HepG2 (cell line): ENCODE measurements around the gene SLC19A3. TPM values are rescaled to one million over a fixed set of nuclear protein-coding genes. Genes with fewer than 3 reads are reported as not detected.

Experiments
- ATAC-seq: fragments of 200-7000 bp; cut with Tn5 transposase; 3 replicates; pipeline ENCODE4 v1.9.1; 2020; ENCODE audit warnings: mild to moderate bottlenecking, moderate library complexity
- BruUV-seq: library from RNA; stranded (reverse); fragments of 400-500 nt; replicated peaks from 2 replicates; lab custom pipeline; 2021; lab: Mats Ljungman, UMichigan
- CTCF ChIA-PET: fragments of 300-600 bp; formaldehyde crosslinking; extraction: SDS; loops from one replicate; lab custom pipeline; 2021; ENCODE audit warnings: low total read pairs, inconsistent platforms, low intra/inter-chr PET ratio; lab: Yijun Ruan, JAX
- POLR2A ChIA-PET: fragments of 350-600 bp; sonication (Branson Sonifier 250); formaldehyde crosslinking; loops from one replicate; lab custom pipeline; 2020; ENCODE audit warnings: antibody characterized with exemption, inconsistent platforms; lab: Yijun Ruan, JAX
- DNase-seq: peaks from one replicate; pipeline ENCODE4 v3.0.0-alpha.2; 2015; ENCODE audit warnings: low spot score
- FAIRE-seq: peaks from 3 replicates; lab custom pipeline; 2011; peaks lifted over from hg19 to GRCh38; lab: Jason Lieb, UNC
- H2AFZ ChIP-seq: one replicate; pipeline ENCODE4 v1.6.1; 2011; ENCODE audit warnings: low read length, inconsistent platforms
- H3K27ac ChIP-seq: fragments of 300-600 bp; 3 replicates; pipeline ENCODE4 v1.8.0; 2011; ENCODE audit warnings: mixed run types, mild to moderate bottlenecking, mixed read lengths, low read length, inconsistent platforms; ENCODE audit not compliant: insufficient read depth; ENCODE audit errors: extremely low read length
- H3K27me3 ChIP-seq, 2 experiments: fragments of 200-600 bp in 1 of 2; 2 replicates in 1 of 2; 3 replicates in 1 of 2; pipeline versions ENCODE4 v1.6.0 to v1.8.0; 2011; ENCODE audit warnings: low read length in 2 of 2, mild to moderate bottlenecking in 2 of 2, moderate library complexity in 2 of 2, inconsistent platforms in 1 of 2; ENCODE audit not compliant: insufficient read depth in 2 of 2, control insufficient read depth in 1 of 2
- H3K36me3 ChIP-seq, 2 experiments: fragments of 200-600 bp in 1 of 2; replicated peaks in 1 of 2; 2 replicates in 1 of 2; 3 replicates in 1 of 2; pipeline versions ENCODE4 v1.5.1 to v1.8.0; 2011; ENCODE audit warnings: low read length in 2 of 2, inconsistent platforms in 1 of 2; ENCODE audit not compliant: insufficient read depth in 2 of 2, control insufficient read depth in 1 of 2
- H3K4me1 ChIP-seq: 2 replicates; pipeline ENCODE4 v1.5.1; 2012; ENCODE audit warnings: low read length, inconsistent platforms; ENCODE audit not compliant: insufficient read depth
- H3K4me2 ChIP-seq: 2 replicates; pipeline ENCODE4 v1.6.0; 2011; ENCODE audit warnings: low read depth, low read length, inconsistent platforms
- H3K4me3 ChIP-seq, 3 experiments: fragments of 200-600 bp in 1 of 3; sonication (generic), shearing (Covaris generic) in 1 of 3; replicated peaks in 1 of 3; 2 replicates each; pipeline ENCODE4 v1.5.1; 2011 to 2016; ENCODE audit warnings: low read length in 3 of 3, inconsistent platforms in 2 of 3, low read depth in 2 of 3, mild to moderate bottlenecking in 2 of 3, control low read depth in 1 of 3, mixed read lengths in 1 of 3; ENCODE audit not compliant: insufficient read depth in 1 of 3
- H3K79me2 ChIP-seq: one replicate; pipeline ENCODE4 v1.6.1; 2011; ENCODE audit warnings: low read length, inconsistent platforms; ENCODE audit not compliant: insufficient read depth
- H3K9ac ChIP-seq: 2 replicates; pipeline ENCODE4 v1.6.0; 2011; ENCODE audit warnings: mild to moderate bottlenecking, low read depth, low read length, inconsistent platforms; ENCODE audit not compliant: insufficient read depth
- H3K9me3 ChIP-seq: 2 replicates; pipeline ENCODE4 v1.5.1; 2012; ENCODE audit warnings: mild to moderate bottlenecking, low read length
- H4K20me1 ChIP-seq: 2 replicates; pipeline ENCODE4 v1.6.0; 2011; ENCODE audit warnings: inconsistent platforms, mild to moderate bottlenecking, low read length, moderate library complexity; ENCODE audit not compliant: insufficient read depth
- SETDB1 ChIP-seq: sonication (generic); formaldehyde crosslinking; IDR thresholded peaks from 2 replicates; pipeline ENCODE4 v1.5.1; 2020; ENCODE audit warnings: missing genetic modification reagents, mild to moderate bottlenecking, borderline replicate concordance
- ZBTB14 ChIP-seq: sonication (generic); formaldehyde crosslinking; IDR thresholded peaks from 2 replicates; pipeline ENCODE4 v1.4.0; 2020; ENCODE audit warnings: missing genetic modification reagents
- ZFAT ChIP-seq: sonication (generic); formaldehyde crosslinking; conservative IDR thresholded peaks from 2 replicates; pipeline ENCODE4 v1.8.1; 2023; ENCODE audit warnings: missing genetic modification reagents, inconsistent platforms
- ZNF251 ChIP-seq: sonication (generic); formaldehyde crosslinking; IDR thresholded peaks from 2 replicates; pipeline ENCODE4 v1.9.0; 2021; ENCODE audit warnings: mild to moderate bottlenecking, missing genetic modification reagents
- ZNF558 ChIP-seq: sonication (generic); formaldehyde crosslinking; IDR thresholded peaks from 2 replicates; pipeline ENCODE4 v1.9.0; 2022; ENCODE audit warnings: mild to moderate bottlenecking, missing genetic modification reagents, borderline replicate concordance
- WGBS: methylation state at CpG from one replicate; pipeline ENCODE4 v1.1.6; 2017; ENCODE audit warnings: low lambda C conversion rate; 5-methylcytosine and 5-hydroxymethylcytosine counted together
- in situ Hi-C: cut with HindIII; loops from 2 replicates; pipeline ENCODE4 v1.10.0; 2017; ENCODE audit warnings: low pct_unique_long_range_greater_than_20kb; ENCODE audit not compliant: extremely low pct_ligation_motif_present
- intact Hi-C: fragments of 100-400 bp; cut with micrococcal nuclease; formaldehyde crosslinking; loops from one replicate; pipeline ENCODE4 v1.10.0; 2022; ENCODE audit not compliant: unreplicated experiment
- polyA plus RNA-seq, 8 experiments: library from polyadenylated mRNA; depleted of rRNA in 3 of 8; stranded (reverse) in 7 of 8; unstranded in 1 of 8; fragments of >200 nt; fragmentation: Illumina TruSeq in 4 of 8; extraction: Trizol in 4 of 8; gene quantifications; 2 replicates each; pipeline versions ENCODE4 v1.2.1 to v1.2.3, GENCODE V29; 2011 to 2016; ENCODE audit warnings: low read depth in 4 of 8, missing spikeins in 1 of 8, mixed read lengths in 1 of 8; ENCODE audit not compliant: insufficient read depth in 1 of 8
- total RNA-seq, 5 experiments: library from RNA; depleted of rRNA; stranded (reverse); fragments of >200 nt; fragmentation: Illumina TruSeq; extraction: Trizol; gene quantifications; 2 replicates each; pipeline ENCODE4 v1.2.3, GENCODE V29; 2016; ENCODE audit warnings: low read depth in 1 of 5
- TF ChIP-seq, protein P1 (sequence below): sonication (generic); formaldehyde crosslinking; IDR thresholded peaks from 2 replicates; pipeline ENCODE4 v1.5.0; 2020; ENCODE audit warnings: mild to moderate bottlenecking, low read depth, missing genetic modification reagents, borderline replicate concordance
- TF ChIP-seq, protein P2 (sequence below): sonication (generic); formaldehyde crosslinking; IDR thresholded peaks from 2 replicates; pipeline ENCODE4 v1.4.0; 2020; ENCODE audit warnings: missing genetic modification reagents
- TF ChIP-seq, protein P3 (sequence below): fragments of 450-650 bp; IDR thresholded peaks from 2 replicates; pipeline ENCODE4 v1.6.1; 2017; ENCODE audit warnings: mild to moderate bottlenecking

SLC19A3 gene
- total and polyA plus RNA-seq, 2 of the 13 experiments (the other 11 are each of a cell fraction or from before 2014, with no cell fraction given): 2.3 to 5.2 TPM

DNA sequence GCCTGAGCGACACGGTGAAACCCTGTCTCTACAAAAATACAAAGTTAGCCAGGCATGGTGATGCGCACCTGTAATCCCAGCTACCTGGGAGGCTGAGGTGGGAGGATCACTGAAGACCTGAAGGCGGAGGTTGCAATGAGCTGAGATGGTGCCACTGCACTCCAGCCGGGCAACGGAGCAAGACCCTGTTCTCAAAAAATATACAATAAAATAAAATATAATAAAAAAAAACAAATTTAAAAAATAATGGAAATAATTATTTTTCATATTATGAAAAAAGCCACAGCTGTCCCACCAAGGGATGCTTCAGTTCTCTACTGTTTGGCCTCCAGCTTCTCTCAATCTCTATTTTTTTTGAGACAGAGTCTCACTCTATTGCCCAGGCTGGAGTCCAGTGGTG, 10.4 kb downstream of the SLC19A3 start:
- BruUV-seq: no TSS peak
- no peaks in the 10 kb centered on the region for H4K20me1 ChIP-seq
- H3K4me3 ChIP-seq: no peak overlapping the region
- no peaks in the 10 kb centered on the region for H3K36me3 ChIP-seq
- no peak overlapping the region for H3K9ac ChIP-seq
- no peak overlapping the region for H2AFZ ChIP-seq
- H3K27me3 ChIP-seq: no peaks in the 10 kb centered on the region
- H3K79me2 ChIP-seq: no peaks in the 10 kb centered on the region
- H3K4me2 ChIP-seq: no peak overlapping the region
- no peak for FAIRE-seq
- TF ChIP-seq, protein P1, sequence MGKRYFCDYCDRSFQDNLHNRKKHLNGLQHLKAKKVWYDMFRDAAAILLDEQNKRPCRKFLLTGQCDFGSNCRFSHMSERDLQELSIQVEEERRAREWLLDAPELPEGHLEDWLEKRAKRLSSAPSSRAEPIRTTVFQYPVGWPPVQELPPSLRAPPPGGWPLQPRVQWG (CRISPR knock-in tag): no peak
- TF ChIP-seq SETDB1 (CRISPR knock-in tag): no peak
- TF ChIP-seq ZFAT (CRISPR knock-in tag): no peak
- no peak for TF ChIP-seq ZBTB14 (CRISPR knock-in tag)
- TF ChIP-seq ZNF558 (CRISPR knock-in tag): no peak
- TF ChIP-seq, protein P2, sequence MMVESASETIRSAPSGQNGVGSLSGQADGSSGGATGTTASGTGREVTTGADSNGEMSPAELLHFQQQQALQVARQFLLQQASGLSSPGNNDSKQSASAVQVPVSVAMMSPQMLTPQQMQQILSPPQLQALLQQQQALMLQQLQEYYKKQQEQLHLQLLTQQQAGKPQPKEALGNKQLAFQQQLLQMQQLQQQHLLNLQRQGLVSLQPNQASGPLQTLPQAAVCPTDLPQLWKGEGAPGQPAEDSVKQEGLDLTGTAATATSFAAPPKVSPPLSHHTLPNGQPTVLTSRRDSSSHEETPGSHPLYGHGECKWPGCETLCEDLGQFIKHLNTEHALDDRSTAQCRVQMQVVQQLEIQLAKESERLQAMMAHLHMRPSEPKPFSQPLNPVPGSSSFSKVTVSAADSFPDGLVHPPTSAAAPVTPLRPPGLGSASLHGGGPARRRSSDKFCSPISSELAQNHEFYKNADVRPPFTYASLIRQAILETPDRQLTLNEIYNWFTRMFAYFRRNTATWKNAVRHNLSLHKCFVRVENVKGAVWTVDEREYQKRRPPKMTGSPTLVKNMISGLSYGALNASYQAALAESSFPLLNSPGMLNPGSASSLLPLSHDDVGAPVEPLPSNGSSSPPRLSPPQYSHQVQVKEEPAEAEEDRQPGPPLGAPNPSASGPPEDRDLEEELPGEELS (CRISPR knock-in tag): no peak
- TF ChIP-seq, protein P3, sequence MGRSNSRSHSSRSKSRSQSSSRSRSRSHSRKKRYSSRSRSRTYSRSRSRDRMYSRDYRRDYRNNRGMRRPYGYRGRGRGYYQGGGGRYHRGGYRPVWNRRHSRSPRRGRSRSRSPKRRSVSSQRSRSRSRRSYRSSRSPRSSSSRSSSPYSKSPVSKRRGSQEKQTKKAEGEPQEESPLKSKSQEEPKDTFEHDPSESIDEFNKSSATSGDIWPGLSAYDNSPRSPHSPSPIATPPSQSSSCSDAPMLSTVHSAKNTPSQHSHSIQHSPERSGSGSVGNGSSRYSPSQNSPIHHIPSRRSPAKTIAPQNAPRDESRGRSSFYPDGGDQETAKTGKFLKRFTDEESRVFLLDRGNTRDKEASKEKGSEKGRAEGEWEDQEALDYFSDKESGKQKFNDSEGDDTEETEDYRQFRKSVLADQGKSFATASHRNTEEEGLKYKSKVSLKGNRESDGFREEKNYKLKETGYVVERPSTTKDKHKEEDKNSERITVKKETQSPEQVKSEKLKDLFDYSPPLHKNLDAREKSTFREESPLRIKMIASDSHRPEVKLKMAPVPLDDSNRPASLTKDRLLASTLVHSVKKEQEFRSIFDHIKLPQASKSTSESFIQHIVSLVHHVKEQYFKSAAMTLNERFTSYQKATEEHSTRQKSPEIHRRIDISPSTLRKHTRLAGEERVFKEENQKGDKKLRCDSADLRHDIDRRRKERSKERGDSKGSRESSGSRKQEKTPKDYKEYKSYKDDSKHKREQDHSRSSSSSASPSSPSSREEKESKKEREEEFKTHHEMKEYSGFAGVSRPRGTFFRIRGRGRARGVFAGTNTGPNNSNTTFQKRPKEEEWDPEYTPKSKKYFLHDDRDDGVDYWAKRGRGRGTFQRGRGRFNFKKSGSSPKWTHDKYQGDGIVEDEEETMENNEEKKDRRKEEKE: no peak
- TF ChIP-seq ZNF251: no peak
- in situ Hi-C loops: no loop called here
- DNase-seq: no peak
- H3K9me3 ChIP-seq: no peaks in the 10 kb centered on the region
- ChIA-PET CTCF (no interaction called here), POLR2A (no interaction called here)
- WGBS: 81% methylated on average over 6 of the region's 6 CpGs
- H3K4me1 ChIP-seq: peaks cover 30% of the 10 kb centered on the region
- intact Hi-C loops: no loop called here
- H3K27ac ChIP-seq: no peak overlapping the region
- no peak for ATAC-seq
